ENCODE measurements around the gene THADA.

Gene THADA

DNA sequence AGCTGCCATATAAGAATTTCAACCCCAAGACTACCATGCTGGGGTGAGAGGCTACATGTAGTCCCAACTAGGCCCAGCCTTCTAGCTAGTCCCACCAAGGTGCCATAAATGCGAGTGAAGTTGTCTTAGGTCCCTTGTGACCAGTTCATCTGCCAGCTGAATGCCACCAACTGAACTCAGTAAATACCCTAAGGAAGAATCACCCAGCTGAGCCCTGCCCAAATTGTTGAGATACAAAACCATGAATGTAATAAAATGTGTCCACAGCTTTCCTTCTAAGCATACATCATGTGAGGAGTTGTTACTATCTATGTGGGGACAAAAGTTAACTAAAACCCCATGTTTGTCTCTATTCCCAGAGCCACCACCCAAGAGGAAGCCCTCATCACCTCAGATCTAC, 70.3 kb downstream of the THADA start:
- Histone ChIP-seq H3K9ac (no peak overlapping the region), H3K27me3 (no peaks in the 10 kb centered on the region), H3K4me1 (no peaks in the 10 kb centered on the region), H3K36me3 (peaks cover 18% of the 10 kb centered on the region), H3K4me2 (no peak overlapping the region), H3K4me3 (no peak overlapping the region), H3K9me3 (peaks cover 7% of the 10 kb centered on the region), H3K27ac (no peak overlapping the region), H4K20me1 (no peaks in the 10 kb centered on the region)
- TF ChIP-seq Cebpa-rat (IDR thresholded peaks at IDR 0.05) = no peak

DNA sequence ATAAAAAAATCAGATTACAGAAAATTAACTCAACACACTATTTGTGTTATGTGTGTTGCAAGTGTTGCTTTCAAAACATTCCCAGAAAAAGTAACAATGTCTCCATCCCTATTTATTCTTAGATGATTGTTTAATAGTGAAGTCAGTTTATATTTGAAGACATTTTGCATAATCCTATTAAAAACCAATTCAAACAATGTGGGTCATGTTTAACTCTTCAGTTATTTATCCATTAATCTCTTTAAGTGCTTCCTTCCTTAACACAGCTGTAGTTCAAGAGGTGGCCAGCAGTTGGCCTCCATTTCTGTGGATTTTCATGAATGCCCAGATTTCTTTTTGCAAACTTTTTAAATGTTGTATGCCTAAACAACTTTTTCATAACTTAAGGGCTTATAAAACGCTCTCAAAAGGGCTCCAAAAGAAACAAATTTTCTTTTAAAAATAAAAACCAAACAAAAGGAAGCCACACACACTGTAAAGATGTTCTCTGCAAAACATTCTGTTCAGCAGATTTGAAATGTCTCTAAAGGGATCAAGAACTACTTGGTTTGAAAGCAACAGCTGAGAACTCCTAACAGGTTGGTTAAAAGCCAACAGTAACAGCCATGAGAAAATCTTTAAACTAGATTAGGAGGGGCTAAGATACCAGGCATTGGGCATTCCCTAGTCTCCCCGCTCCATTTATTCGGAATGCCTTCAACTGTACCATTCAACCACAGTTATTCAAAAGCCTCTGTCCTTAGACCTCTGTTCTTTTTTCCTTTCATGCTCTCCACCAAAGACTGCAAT, 71.5 kb downstream of the THADA start:
- Histone ChIP-seq H3K27ac (no peak overlapping the region), H4K20me1 (no peaks in the 10 kb centered on the region), H3K4me1 (no peaks in the 10 kb centered on the region), H3K27me3 (no peaks in the 10 kb centered on the region), H3K36me3 (peaks cover 18% of the 10 kb centered on the region), H3K9me3 (peaks cover 7% of the 10 kb centered on the region), H3K4me2 (no peak overlapping the region), H3K4me3 (no peak overlapping the region), H3K9ac (no peak overlapping the region)
- no peak for TF ChIP-seq Cebpa-rat (IDR thresholded peaks at IDR 0.05)

DNA sequence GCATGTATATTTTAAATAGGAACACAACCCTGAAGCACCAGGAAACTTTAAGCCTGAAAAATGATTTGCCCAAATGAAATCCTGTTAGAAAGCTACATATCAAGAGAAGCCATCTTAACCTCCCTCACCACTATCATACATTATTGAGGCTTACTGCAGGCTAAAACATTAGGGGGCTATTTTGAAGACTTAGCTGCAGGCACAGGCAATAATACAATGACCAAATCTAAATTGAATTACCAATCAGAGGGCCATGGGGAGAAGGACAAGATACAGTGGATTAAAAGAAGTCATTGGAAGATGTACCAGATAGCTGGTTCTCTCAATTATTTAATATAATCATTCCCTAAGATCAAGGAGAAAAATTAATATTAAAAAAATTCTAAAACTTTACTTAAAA, 73.7 kb downstream of the THADA start:
- Histone ChIP-seq H3K9ac (no peak overlapping the region), H3K27me3 (no peaks in the 10 kb centered on the region), H3K36me3 (peaks cover 18% of the 10 kb centered on the region), H3K4me2 (no peak overlapping the region), H3K4me1 (no peaks in the 10 kb centered on the region), H4K20me1 (no peaks in the 10 kb centered on the region), H3K27ac (no peak overlapping the region), H3K4me3 (no peak overlapping the region), H3K9me3 (peaks cover 7% of the 10 kb centered on the region)
- no peak for TF ChIP-seq Cebpa-rat (IDR thresholded peaks at IDR 0.05)

DNA sequence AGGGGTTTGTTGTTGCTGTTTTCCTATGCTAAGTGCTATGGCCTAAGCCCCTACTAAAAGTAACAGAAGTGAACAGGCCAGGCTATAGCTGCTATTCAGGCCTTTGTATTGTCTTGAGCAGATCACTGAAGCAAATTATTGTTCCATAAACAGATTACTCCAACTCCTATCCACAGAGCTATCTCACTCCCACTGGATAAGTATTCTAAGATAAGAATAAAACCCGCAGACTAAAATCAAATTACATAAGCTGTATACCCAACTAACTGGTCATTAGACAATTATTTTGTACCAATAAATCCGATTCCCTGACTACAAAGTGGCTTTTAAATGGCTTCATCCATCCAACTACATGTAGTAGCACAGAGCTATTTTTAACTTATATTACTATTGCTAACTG, 74.3 kb downstream of the THADA start:
- Histone ChIP-seq H3K9me3 (peaks cover 7% of the 10 kb centered on the region), H3K36me3 (peaks cover 17% of the 10 kb centered on the region), H3K27me3 (no peaks in the 10 kb centered on the region), H3K27ac (no peak overlapping the region), H3K4me2 (no peak overlapping the region), H3K4me1 (no peaks in the 10 kb centered on the region), H3K4me3 (no peak overlapping the region), H4K20me1 (no peaks in the 10 kb centered on the region), H3K9ac (no peak overlapping the region)
- no peak for TF ChIP-seq Cebpa-rat (IDR thresholded peaks at IDR 0.05)

DNA sequence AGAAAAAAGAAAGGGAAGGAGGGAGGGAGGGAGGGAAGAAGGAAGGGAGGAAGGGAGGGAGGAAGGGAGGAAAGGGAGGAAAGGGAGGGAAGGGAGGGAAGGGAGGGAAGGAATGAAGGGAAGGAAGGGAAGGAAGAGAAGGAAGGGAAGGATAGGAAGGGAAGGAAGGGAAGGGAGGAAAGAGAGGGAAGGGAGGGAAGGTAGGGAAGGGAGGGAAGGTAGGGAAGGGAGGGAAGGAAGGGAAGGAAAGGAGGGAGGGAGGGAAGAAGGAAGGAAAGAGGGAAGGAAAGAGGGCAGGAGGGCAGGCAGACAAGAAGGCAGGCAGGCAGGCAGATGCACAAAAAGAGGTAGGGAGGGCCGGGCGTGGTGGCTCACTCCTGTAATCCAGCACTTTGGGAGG, 74.9 kb downstream of the THADA start:
- Histone ChIP-seq H3K27me3 (no peaks in the 10 kb centered on the region), H3K27ac (no peak overlapping the region), H3K4me1 (no peaks in the 10 kb centered on the region), H3K4me3 (no peak overlapping the region), H4K20me1 (no peaks in the 10 kb centered on the region; the same call in 1 of the 2 replicates), H3K4me2 (no peak overlapping the region), H3K9me3 (peaks cover 7% of the 10 kb centered on the region), H3K36me3 (peaks cover 11% of the 10 kb centered on the region), H3K9ac (no peak overlapping the region)
- no peak for TF ChIP-seq Cebpa-rat (IDR thresholded peaks at IDR 0.05)

DNA sequence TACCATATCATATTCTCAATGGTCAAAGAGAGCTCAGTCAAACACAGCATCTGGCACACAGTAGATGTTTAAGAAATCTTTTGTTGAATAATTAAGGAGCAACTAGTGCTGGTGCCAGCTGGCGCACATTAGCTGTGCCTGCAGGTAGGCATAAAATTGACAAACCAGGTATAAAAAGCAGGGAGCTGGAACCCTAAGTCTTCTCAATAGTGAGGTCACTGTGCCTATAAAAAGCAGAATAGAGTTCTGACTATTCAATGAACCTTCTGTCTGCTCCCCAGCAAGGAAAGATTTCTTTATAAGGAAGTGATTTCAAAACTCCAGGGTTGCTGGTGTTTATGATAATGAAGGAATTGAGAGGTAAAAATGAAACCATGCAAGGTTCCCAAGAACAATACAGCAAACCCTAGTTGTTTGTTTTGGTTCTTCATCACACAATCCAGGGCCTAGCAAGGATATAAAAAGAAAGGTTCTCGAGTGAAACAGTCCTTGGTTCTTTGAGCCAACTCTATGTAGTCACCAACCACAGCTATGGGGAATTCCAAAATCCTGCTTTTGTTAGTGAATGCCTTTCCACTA, 76.1 kb downstream of the THADA start:
- H3K27me3 ChIP-seq = no peaks in the 10 kb centered on the region
- H3K4me2 ChIP-seq = no peak overlapping the region
- no peak overlapping the region for H3K4me3 ChIP-seq
- H3K9me3 ChIP-seq = no peaks in the 10 kb centered on the region
- no peak for TF ChIP-seq Cebpa-rat (IDR thresholded peaks at IDR 0.05)
- no peaks in the 10 kb centered on the region for H3K4me1 ChIP-seq
- no peaks in the 10 kb centered on the region; the same call in 1 of the 2 replicates for H4K20me1 ChIP-seq
- H3K27ac ChIP-seq = no peak overlapping the region
- no peak overlapping the region for H3K9ac ChIP-seq
- H3K36me3 ChIP-seq = 0 out of 2 replicates have a peak, but pooled peaks cover 2% of the 10 kb centered on the region

DNA sequence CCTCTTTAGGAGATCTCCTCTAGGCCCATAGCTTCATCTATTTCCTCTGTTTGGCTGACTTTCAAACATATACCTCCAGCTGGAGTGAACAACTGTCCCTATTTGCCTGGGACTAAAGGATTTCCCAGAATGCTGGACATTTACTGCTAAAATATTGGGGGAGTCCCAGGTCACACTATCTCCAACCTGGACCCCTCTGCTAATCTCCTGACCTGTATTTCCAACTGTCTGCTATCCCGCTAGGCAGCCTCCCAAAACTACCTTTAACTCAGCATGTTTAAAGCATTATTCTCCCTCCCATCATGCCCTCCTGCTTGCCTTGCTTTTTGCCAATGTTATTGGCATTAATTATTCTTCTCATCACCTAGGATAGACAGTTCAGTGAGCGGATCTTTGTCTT, 77.1 kb downstream of the THADA start:
- H3K9me3 ChIP-seq = no peaks in the 10 kb centered on the region
- H3K27me3 ChIP-seq = no peaks in the 10 kb centered on the region
- H4K20me1 ChIP-seq = no peaks in the 10 kb centered on the region; the same call in 1 of the 2 replicates
- peaks cover 7% of the 10 kb centered on the region; the same call in 1 of the 2 replicates for H3K36me3 ChIP-seq
- no peak overlapping the region for H3K4me2 ChIP-seq
- TF ChIP-seq Cebpa-rat (IDR thresholded peaks at IDR 0.05) = no peak
- no peak overlapping the region for H3K27ac ChIP-seq
- H3K9ac ChIP-seq = no peak overlapping the region
- no peak overlapping the region for H3K4me3 ChIP-seq
- no peaks in the 10 kb centered on the region for H3K4me1 ChIP-seq

DNA sequence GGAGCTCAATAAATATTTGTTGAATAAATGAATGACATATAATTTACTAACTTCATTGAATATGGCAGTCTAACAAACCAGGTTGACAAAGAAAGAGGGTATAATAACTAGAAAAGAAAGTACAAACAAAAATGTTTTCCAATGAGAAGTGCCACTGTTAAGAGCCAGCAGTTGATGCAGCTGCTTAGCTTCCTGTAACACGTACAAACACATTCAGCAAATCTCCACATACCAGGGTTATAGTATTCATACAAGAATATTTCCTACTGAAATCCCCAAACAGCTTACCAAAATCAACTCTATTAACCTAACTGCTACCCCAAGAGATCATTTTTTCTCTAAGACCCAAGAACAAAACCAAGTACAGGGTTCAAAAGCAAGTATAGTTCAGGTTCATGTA, 77.7 kb downstream of the THADA start:
- no peak overlapping the region for H3K4me2 ChIP-seq

DNA sequence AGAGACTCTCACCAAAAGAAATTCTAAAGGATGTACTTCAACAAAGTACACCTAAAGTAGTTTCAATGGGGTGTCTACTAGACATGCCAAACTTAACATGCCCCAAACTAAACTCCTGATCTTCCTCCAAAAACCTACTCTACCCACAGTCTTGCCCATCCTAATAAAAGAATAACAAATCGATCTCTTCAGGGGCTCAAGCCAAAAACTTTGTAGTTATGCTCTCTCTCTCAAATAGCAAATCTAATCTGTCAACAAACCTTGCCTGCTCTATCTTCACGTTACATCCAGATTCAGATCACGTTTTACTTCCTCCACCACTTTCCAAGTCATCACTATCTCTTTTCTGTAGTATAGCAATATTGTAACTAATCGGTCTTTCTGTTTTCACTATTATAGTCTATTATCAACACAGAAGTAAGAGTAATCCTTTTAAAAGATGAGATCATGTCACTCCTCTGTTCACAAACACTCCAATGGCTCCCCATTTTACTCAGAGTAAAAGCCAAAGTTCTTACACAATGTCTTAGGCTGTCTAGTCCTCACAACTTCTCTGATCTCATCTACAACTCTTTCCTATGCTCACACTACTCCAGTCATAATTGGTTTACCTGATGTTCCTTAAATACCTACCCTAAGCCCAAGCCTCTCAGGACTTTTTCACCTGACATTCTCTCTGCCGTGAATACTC, 79.9 kb downstream of the THADA start:
- Histone ChIP-seq H3K4me3 (no peak overlapping the region), H3K36me3 (peaks cover 30% of the 10 kb centered on the region), H3K4me2 (no peak overlapping the region), H3K9ac (no peak overlapping the region), H3K27ac (no peak overlapping the region), H3K27me3 (no peaks in the 10 kb centered on the region), H4K20me1 (no peaks in the 10 kb centered on the region; the same call in 1 of the 2 replicates), H3K9me3 (no peaks in the 10 kb centered on the region), H3K4me1 (no peaks in the 10 kb centered on the region)
- no peak for TF ChIP-seq Cebpa-rat (IDR thresholded peaks at IDR 0.05)

More for the DNA sequence above, 77.7 kb downstream of the THADA start:
- Histone ChIP-seq H3K27me3 (no peaks in the 10 kb centered on the region), H3K9me3 (no peaks in the 10 kb centered on the region), H3K36me3 (peaks cover 13% of the 10 kb centered on the region; the same call in 1 of the 2 replicates), H3K4me3 (no peak overlapping the region), H4K20me1 (no peaks in the 10 kb centered on the region; the same call in 1 of the 2 replicates), H3K4me1 (no peaks in the 10 kb centered on the region), H3K9ac (no peak overlapping the region), H3K27ac (no peak overlapping the region)
- no peak for TF ChIP-seq Cebpa-rat (IDR thresholded peaks at IDR 0.05)

DNA sequence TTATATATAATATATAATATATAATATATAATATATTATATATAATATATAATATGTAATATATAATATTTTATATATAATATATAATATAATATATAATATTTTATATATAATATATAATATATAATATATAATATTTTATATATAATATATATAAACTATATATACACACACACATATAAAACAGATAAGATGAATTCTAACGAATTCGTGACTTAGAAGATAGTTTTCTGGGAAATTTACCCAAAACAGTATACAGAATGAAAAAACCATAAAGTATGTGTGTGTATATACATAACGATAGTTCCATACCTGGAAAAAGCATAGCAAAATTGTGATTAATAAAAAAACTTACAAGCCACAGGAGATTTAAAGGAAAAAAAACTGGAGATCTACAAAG, 80.6 kb downstream of the THADA start:
- Histone ChIP-seq H4K20me1 (no peaks in the 10 kb centered on the region; the same call in 1 of the 2 replicates), H3K36me3 (peaks cover 34% of the 10 kb centered on the region), H3K4me3 (no peak overlapping the region), H3K9ac (no peak overlapping the region), H3K9me3 (no peaks in the 10 kb centered on the region), H3K27ac (no peak overlapping the region), H3K4me1 (no peaks in the 10 kb centered on the region), H3K4me2 (no peak overlapping the region), H3K27me3 (no peaks in the 10 kb centered on the region)
- TF ChIP-seq Cebpa-rat (IDR thresholded peaks at IDR 0.05) = no peak

All from BLaER1 (cell line).